ENCODE data around the gene PDE10A.

The PDE10A gene

DNA sequence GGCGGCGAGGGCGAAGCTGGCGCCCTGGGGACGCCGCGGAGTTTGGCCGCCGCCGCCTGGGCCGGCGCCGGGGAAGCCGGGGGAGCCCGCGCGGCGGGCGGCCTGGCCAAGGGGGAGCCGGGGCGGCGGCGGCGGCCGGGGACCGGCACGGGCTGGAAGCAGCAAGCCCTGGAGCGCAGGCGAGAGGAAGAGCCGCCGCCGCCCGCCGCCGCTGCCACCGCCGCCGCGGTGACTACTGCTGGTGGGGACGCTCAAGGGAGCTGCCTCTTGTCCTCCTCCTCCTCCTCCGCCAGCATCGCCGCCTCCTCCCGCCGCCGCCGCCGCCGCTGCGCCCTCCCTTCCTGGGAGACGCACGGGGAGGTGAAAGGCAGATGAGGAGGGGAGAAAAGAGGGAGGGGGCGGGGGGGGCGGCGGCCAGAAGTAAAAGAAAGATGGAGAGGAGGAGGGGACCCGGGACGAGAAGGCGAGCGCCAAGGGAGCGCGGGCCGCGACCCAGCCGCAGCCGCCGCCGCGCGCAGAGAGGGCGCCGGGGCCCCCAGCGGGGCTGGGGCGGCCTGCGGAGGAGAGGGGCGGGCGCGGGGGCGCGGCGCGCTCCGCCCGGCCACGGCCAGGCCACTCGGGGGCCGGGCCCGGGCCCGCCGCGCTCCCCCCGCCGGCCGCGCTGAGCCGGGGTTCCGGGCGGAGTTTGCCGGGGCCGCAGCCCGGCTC lies 846 bp downstream of the PDE10A start:
- DNase-seq (ENCODE audit: insufficient read length, low spot score), result no peak
- FAIRE-seq, result no peak
- TF ChIP-seq CTCF (IDR thresholded peaks at IDR 0.05; ENCODE audit: insufficient read depth, missing control alignments), result no peak

- TF ChIP-seq CTCF (IDR thresholded peaks at IDR 0.05; ENCODE audit: insufficient read depth, missing control alignments), result no peak
- DNase-seq (ENCODE audit: insufficient read length, low spot score) (no peak), FAIRE-seq (no peak)
Observed at GRCh38 chr6:165661664-165662025, 1.4 kb downstream of the PDE10A start.

DNA sequence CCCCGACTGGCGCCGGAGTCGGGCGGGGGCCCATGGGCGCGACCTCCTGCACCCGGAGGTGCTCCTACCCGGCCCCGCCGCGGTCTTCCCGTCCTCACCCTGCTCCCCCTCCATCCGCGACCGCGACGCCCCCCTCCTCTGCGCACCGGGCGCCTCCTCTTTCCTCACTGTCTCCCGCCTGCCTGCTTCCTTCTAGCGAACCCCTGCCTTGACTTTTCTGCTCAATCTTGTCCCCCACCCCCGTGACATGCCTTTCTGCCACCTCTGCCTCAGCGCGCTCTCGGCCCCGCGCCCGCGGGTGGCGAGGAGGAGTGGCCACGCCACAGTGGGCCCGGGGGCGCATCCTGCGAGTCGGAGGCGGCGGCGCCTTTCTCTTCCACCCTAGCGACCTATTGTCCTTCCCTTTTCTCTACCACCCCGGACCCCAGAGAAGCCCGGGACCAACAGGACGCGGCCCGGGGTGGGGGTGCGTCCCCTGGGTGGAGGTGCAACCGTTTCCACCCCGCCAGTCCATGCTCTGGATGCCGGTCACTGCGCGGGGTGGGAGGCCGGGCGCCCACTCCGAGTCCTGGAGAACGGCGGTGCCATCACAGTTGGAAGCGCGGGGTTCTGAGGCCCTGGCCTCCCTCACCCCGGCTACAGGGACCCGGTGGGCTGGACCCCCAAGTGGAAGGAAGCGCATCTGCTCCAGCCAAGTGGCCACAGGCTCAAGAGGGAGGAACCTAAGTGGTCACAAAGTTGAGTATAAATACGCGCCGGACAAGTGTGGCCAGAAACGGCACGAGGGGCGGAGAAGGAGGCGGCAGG lies 2.0 kb downstream of the PDE10A start:
- DNase-seq (ENCODE audit: insufficient read length, low spot score) (no peak), FAIRE-seq (no peak)
- TF ChIP-seq CTCF (IDR thresholded peaks at IDR 0.05; ENCODE audit: insufficient read depth, missing control alignments), result no peak

DNA sequence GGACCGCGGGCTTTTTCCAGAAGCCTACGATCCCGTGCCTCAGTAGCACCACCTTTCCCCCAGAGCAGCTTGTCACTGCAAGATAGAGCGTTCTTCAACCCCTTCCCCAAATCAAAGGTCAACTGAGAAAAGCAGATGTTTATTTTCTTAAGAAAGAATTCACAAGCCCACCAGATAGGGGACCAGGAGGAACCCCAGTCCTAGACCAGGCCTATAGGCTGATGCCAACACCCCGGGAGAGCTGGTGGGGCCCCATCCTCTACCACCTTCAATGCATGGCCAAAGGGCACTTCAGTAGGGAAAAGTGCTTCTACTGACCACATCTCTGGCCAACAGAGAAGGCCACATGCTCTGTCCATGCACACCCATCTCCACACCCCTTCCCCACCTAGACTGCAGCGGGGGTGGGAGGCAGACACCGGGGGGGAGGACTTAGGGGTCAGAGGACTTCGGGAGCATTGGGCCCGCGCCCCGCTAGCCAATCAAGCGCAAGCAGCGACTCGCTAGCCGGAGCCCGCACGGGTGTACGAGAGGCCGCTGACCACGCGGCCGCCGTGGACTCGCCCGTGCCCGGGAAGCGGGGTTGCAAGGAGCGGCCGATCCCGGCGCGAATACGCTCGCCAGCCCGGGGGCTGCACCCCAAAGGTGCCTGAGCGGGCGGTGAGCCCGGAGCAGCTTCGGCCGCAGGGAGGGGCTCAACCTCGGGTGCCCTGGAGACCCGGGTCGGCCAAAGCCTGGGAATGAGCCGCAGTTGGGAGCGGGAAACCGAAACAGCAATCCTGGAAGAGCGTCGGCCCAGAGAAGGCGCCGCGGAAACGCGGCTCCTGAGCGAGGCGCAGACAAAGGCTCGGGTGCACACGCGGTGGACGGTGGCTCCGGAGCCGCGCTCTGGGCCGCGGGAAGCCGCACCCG lies 2.8 kb downstream of the PDE10A start:
- FAIRE-seq, result no peak
- DNase-seq (ENCODE audit: insufficient read length, low spot score), result no peak
- no peak for TF ChIP-seq CTCF (IDR thresholded peaks at IDR 0.05; ENCODE audit: insufficient read depth, missing control alignments)

DNA sequence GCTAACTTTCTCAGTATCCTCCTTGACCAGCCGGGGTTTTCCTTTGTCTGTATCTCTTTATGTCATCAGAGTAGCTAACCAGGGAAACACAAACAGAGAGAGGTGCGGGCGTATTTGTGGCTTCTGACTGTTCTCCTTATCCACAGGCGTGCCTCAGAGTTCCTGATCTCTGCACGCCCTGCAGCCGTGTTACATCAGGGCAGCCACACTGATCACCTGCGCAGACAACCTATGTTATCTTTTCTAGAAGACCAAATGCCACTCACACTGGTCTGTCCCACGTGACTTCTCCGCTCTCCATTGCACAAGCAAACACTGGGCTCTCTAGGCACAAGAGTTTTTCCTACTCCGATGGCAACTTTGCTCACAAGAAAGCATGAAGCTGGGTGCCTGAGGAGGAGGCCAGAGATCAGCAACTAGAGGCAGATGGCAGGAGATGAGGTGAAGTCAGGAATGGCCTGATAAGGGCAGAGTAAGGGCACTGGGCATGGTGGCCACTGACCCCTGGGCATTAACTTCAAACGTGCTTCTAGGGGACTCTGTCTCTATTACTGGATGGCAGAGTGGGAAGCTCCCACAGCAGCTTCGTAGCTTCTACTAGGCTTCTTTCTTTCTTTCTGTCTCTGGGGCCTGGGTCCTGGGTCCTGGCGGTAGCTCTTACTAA lies 4.5 kb downstream of the PDE10A start:
- DNase-seq (ENCODE audit: insufficient read length, low spot score), result no peak

GRCh38 chr6:165657325-165657680 lies 5.7 kb downstream of the PDE10A start:
- FAIRE-seq (no peak), DNase-seq (ENCODE audit: insufficient read length, low spot score) (no peak)
- no peak for TF ChIP-seq CTCF (IDR thresholded peaks at IDR 0.05; ENCODE audit: insufficient read depth, missing control alignments)

More for the DNA sequence above, 4.5 kb downstream of the PDE10A start:
- FAIRE-seq, result no peak
- TF ChIP-seq CTCF (IDR thresholded peaks at IDR 0.05; ENCODE audit: insufficient read depth, missing control alignments), result no peak
